ENCODE measurements around the gene C3orf20. TPM values are rescaled to one million over a fixed set of nuclear protein-coding genes. Genes with fewer than 3 reads are reported as not detected.

Gene C3orf20
- total and polyA plus RNA-seq, 2 of the 4 experiments (the other 2 are of a cell fraction): not detected

DNA sequence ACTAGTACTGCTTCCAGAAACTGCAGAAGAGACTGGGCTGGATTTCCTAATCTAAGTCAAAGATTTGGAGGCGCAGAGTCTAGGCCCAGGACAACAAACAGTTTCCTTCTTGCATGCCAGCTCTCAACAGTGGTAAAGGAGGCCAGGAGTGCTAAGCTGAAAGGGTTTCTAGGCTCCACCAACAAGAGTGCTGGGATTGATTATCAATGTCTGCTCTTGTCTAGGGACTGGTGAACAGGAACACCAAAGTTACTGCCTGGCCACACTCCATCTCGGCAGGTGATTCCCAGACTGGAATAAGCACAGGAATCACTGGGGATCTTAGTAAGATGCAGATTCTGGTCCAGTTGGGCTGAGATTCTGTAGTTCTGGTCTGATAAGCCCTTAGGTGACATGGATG, 121.1 kb downstream of the C3orf20 start:
- Histone ChIP-seq H3K4me1 (ENCODE audit: control insufficient read depth, insufficient read depth, low read length) (no peaks in the 10 kb centered on the region), H3K14ac (replicated peaks; ENCODE audit: low read depth, low read length) (no peak overlapping the region), H4K20me1 (ENCODE audit: insufficient read depth, low read length) (no peaks in the 10 kb centered on the region), H3K4ac (ENCODE audit: low read depth, low read length) (no peak overlapping the region), H2AK9ac (replicated peaks; ENCODE audit: low read depth, low read length, poor library complexity) (no peak overlapping the region), H3K79me1 (ENCODE audit: low read depth in 1 of 2, low read length in 2 of 2) (no peaks in the 10 kb centered on the region), H3K27me3 (ENCODE audit: control insufficient read depth, insufficient read depth, low read length) (peaks cover 22% of the 10 kb centered on the region), H3K18ac (ENCODE audit: low read depth, low read length) (no peak overlapping the region), H2BK15ac (ENCODE audit: low read depth, low read length) (no peak overlapping the region), H3K9ac (ENCODE audit: low read depth, low read length) (no peak overlapping the region), H3K9me1 (ENCODE audit: insufficient read depth, low read length) (no peaks in the 10 kb centered on the region), H3K56ac (ENCODE audit: extremely low read depth, insufficient read depth, low read length) (no peak overlapping the region), H3K36me3 (ENCODE audit: control insufficient read depth, insufficient read depth, low read length) (no peaks in the 10 kb centered on the region), H2AK5ac (ENCODE audit: low read depth, low read length) (no peak overlapping the region), H4K5ac (ENCODE audit: low read depth, low read length) (no peak overlapping the region), H3K4me3 (ENCODE audit: insufficient read depth, low read depth, low read length) (no peak overlapping the region), H4K91ac (ENCODE audit: insufficient read depth, low read depth, low read length) (no peak overlapping the region), H3K9me3 (ENCODE audit: control insufficient read depth, insufficient read depth, low read length) (no peaks in the 10 kb centered on the region), H2BK20ac (ENCODE audit: low read depth, low read length) (no peak overlapping the region), H2BK120ac (ENCODE audit: low read depth, low read length) (no peak overlapping the region), H4K8ac (ENCODE audit: low read depth in 2 of 2, low read length in 2 of 2) (no peak overlapping the region), H3K27ac (ENCODE audit: insufficient read depth, low read length) (no peak overlapping the region), H3K23ac (ENCODE audit: low read depth, low read length) (no peak overlapping the region), H3K4me2 (ENCODE audit: low read depth, low read length) (no peak overlapping the region), H2BK5ac (ENCODE audit: low read depth, low read length, poor library complexity, severe bottlenecking) (no peak overlapping the region), H2AFZ (replicated peaks; ENCODE audit: low read length, poor library complexity) (no peak overlapping the region)
- no peak for ATAC-seq (ENCODE audit: low read depth)
- no CpG with 5 or more reads among the region's 2 CpGs for WGBS, 2 experiments (ENCODE audit: extremely low coverage in 2 of 2, insufficient read length in 1 of 2)
- intact Hi-C loops (cut with micrococcal nuclease): no loop called here
- in situ Hi-C loops (cut with MboI; ENCODE audit: low sequenced_read_pairs): no loop called here
- TF ChIP-seq, protein P1, sequence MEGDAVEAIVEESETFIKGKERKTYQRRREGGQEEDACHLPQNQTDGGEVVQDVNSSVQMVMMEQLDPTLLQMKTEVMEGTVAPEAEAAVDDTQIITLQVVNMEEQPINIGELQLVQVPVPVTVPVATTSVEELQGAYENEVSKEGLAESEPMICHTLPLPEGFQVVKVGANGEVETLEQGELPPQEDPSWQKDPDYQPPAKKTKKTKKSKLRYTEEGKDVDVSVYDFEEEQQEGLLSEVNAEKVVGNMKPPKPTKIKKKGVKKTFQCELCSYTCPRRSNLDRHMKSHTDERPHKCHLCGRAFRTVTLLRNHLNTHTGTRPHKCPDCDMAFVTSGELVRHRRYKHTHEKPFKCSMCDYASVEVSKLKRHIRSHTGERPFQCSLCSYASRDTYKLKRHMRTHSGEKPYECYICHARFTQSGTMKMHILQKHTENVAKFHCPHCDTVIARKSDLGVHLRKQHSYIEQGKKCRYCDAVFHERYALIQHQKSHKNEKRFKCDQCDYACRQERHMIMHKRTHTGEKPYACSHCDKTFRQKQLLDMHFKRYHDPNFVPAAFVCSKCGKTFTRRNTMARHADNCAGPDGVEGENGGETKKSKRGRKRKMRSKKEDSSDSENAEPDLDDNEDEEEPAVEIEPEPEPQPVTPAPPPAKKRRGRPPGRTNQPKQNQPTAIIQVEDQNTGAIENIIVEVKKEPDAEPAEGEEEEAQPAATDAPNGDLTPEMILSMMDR (conservative IDR thresholded peaks at IDR 0.05; ENCODE audit: low read depth, low read length): no peak
- no peak for TF ChIP-seq FOS (IDR thresholded peaks at IDR 0.05; ENCODE audit: low read depth, low read length)
- TF ChIP-seq POLR2A (IDR thresholded peaks at IDR 0.05; ENCODE audit: low read depth, low read length): no peak
- no peak for TF ChIP-seq CEBPB (IDR thresholded peaks at IDR 0.05; ENCODE audit: low read depth, low read length)
- TF ChIP-seq CHD1 (IDR thresholded peaks at IDR 0.05; ENCODE audit: low read depth, low read length): no peak
- TF ChIP-seq MXI1 (IDR thresholded peaks at IDR 0.05; ENCODE audit: borderline replicate concordance, low read depth, low read length): no peak
- no peak for TF ChIP-seq RCOR1 (IDR thresholded peaks at IDR 0.05; ENCODE audit: insufficient replicate concordance, low read length)
- no peak for TF ChIP-seq BHLHE40 (IDR thresholded peaks at IDR 0.05; ENCODE audit: low read depth, low read length)
- TF ChIP-seq NFE2L2 (IDR thresholded peaks at IDR 0.05; ENCODE audit: low read depth, low read length): no peak
- no peak for TF ChIP-seq USF2 (IDR thresholded peaks at IDR 0.05; ENCODE audit: low read depth, low read length)
- no peak for TF ChIP-seq SMC3 (IDR thresholded peaks at IDR 0.05; ENCODE audit: low read depth, low read length)
- TF ChIP-seq ELK1 (IDR thresholded peaks at IDR 0.05; ENCODE audit: borderline replicate concordance, low read depth, low read length): no peak
- TF ChIP-seq RAD21 (IDR thresholded peaks at IDR 0.05; ENCODE audit: low read length): no peak
- TF ChIP-seq RFX5 (IDR thresholded peaks at IDR 0.05; ENCODE audit: low read depth, low read length): no peak
- TF ChIP-seq MAFK (IDR thresholded peaks at IDR 0.05; ENCODE audit: low read depth, low read length): no peak
- TF ChIP-seq MAZ (IDR thresholded peaks at IDR 0.05; ENCODE audit: borderline replicate concordance, low read depth, low read length): no peak
- no peak for DNase-seq
- dilution Hi-C loops (cut with HindIII; ENCODE audit: low sequenced_read_pairs, unreplicated experiment): no loop called here
- POLR2A ChIA-PET (ENCODE audit: unreplicated experiment): no interaction called here
- no TSS peak for BruUV-seq (replicated peaks)
- CTCF ChIA-PET: no interaction called here
